ENCODE data around the gene SERPINA6.
"Not testable (repeated sequence)": the region's sequence is repeated elsewhere in the genome, so short reads cannot be mapped to it uniquely, and the experiment has no call there.

Gene SERPINA6

GRCh38 chr14:94346065-94346786 lies 23.1 kb upstream of the SERPINA6 start:
- not testable (repeated sequence) for H3K9ac ChIP-seq (ENCODE audit: low read length); H3K4me3 ChIP-seq (ENCODE audit: low read length); H3K36me3 ChIP-seq (ENCODE audit: control insufficient read depth, insufficient read depth, low read length); H3K27ac ChIP-seq (ENCODE audit: low read depth, low read length); H3K27me3 ChIP-seq (ENCODE audit: control insufficient read depth, insufficient read depth, low read length); H3K4me1 ChIP-seq (ENCODE audit: control insufficient read depth, insufficient read depth, low read length)

DNA sequence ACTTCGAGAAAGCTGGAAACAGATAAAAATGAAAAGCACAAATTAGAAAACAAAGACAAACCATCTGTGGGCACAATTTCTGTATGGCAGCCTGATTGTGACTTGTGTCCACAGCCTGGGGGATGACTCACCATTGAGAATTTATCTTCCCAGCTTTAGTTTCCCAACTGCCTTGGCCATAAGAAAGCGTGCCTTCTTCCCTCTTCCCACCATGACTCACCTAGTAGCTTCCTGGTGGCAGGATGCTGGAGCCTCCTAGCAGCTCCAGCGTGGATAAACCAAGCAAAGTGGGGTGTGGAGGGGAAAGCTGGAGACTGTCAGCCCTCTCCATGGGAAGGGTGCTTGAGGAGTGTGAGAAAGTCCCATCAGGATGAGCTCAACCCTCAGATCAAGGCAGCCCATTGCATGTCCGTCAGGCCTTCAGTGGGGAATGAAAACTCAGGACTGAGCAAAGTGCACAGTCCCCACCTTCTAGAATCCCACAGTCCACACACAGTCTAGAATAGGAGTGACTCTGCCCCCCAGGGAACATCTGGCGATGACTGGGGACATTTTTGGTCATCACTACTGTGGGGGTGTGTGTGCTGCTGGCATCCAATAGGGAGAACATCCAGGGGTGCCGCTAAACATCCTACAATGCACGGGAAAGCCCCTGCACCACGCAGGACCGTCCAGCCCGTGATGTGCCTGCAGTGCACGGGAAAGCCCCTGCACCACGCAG lies 22.4 kb upstream of the SERPINA6 start:
- no peaks in the 10 kb centered on the region for H3K4me1 ChIP-seq (ENCODE audit: control insufficient read depth, insufficient read depth, low read length)
- H3K27ac ChIP-seq (ENCODE audit: low read depth, low read length): no peak overlapping the region
- no peaks in the 10 kb centered on the region for H3K27me3 ChIP-seq (ENCODE audit: control insufficient read depth, insufficient read depth, low read length)
- H3K36me3 ChIP-seq (ENCODE audit: control insufficient read depth, insufficient read depth, low read length): no peaks in the 10 kb centered on the region
- H3K9ac ChIP-seq (ENCODE audit: low read length): no peak overlapping the region
- no peak overlapping the region for H3K4me3 ChIP-seq (ENCODE audit: low read length)

DNA sequence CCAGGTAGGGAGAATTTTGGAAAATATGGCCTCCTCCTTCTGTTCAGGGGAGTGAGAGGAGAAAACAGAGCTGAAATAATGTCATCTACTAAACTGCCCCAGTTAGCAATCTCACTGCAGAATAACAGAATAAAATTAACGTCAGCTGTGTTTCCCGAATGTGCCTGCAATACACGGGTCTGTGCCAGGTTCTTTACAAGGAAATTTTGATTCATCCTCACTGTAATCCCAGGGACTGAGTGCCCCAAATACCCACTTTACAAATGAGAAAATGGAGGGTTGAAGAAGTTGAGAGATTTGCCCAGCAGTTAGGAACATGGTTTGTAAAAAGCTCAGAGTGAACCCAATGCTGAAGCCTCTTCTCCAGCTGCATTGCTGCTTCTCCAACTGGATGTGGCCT lies 21.3 kb upstream of the SERPINA6 start:
- no peak overlapping the region for H3K4me3 ChIP-seq (ENCODE audit: low read length)
- no peak overlapping the region for H3K27ac ChIP-seq (ENCODE audit: low read depth, low read length)
- H3K36me3 ChIP-seq (ENCODE audit: control insufficient read depth, insufficient read depth, low read length): no peaks in the 10 kb centered on the region
- no peaks in the 10 kb centered on the region for H3K27me3 ChIP-seq (ENCODE audit: control insufficient read depth, insufficient read depth, low read length)
- no peak overlapping the region for H3K9ac ChIP-seq (ENCODE audit: low read length)
- H3K4me1 ChIP-seq (ENCODE audit: control insufficient read depth, insufficient read depth, low read length): no peaks in the 10 kb centered on the region

- H3K27me3 ChIP-seq (ENCODE audit: control insufficient read depth, insufficient read depth, low read length): no peaks in the 10 kb centered on the region
- no peak overlapping the region for H3K4me3 ChIP-seq (ENCODE audit: low read length)
- H3K9ac ChIP-seq (ENCODE audit: low read length): no peak overlapping the region
- H3K36me3 ChIP-seq (ENCODE audit: control insufficient read depth, insufficient read depth, low read length): no peaks in the 10 kb centered on the region
- no peak overlapping the region for H3K27ac ChIP-seq (ENCODE audit: low read depth, low read length)
- no peaks in the 10 kb centered on the region for H3K4me1 ChIP-seq (ENCODE audit: control insufficient read depth, insufficient read depth, low read length)
Observed at GRCh38 chr14:94343238-94344005, 20.3 kb upstream of the SERPINA6 start.

DNA sequence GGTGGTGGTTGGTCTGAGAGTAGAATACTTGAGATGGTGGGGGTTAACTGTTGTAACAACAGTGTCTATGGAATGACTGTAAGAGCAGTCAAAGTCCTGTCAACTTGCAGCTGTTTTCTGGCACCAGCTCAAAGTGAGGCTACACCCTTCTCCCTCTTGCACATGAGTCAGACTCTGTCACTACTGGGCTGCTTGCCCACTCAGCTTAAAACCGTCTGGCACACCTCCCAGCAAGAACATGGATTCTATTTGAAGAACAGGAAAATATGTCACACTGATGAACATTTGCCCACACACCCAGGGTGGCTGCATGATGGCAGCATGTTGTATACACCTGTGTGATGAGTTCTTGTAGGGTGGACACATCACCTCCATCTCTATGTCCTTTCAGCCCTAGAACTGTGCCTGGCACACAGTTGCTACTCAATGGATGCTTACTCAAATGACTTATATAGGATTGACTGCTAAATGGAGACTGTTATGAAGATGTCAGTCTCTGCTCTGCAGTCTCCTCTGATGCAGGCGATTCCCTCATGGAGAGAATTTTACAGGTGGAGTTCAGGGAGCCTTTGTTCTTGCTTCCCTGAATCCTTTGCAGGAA lies 19.3 kb upstream of the SERPINA6 start:
- H3K9ac ChIP-seq (ENCODE audit: low read length): no peak overlapping the region
- no peaks in the 10 kb centered on the region for H3K27me3 ChIP-seq (ENCODE audit: control insufficient read depth, insufficient read depth, low read length)
- no peak overlapping the region for H3K27ac ChIP-seq (ENCODE audit: low read depth, low read length)
- no peaks in the 10 kb centered on the region for H3K36me3 ChIP-seq (ENCODE audit: control insufficient read depth, insufficient read depth, low read length)
- H3K4me3 ChIP-seq (ENCODE audit: low read length): no peak overlapping the region
- no peaks in the 10 kb centered on the region for H3K4me1 ChIP-seq (ENCODE audit: control insufficient read depth, insufficient read depth, low read length)

- Histone ChIP-seq H3K4me1 (ENCODE audit: control insufficient read depth, insufficient read depth, low read length) (no peaks in the 10 kb centered on the region), H3K9ac (ENCODE audit: low read length) (no peak overlapping the region), H3K27me3 (ENCODE audit: control insufficient read depth, insufficient read depth, low read length) (no peaks in the 10 kb centered on the region), H3K4me3 (ENCODE audit: low read length) (no peak overlapping the region), H3K27ac (ENCODE audit: low read depth, low read length) (no peak overlapping the region), H3K36me3 (ENCODE audit: control insufficient read depth, insufficient read depth, low read length) (no peaks in the 10 kb centered on the region)
Observed at GRCh38 chr14:94341656-94342333, 18.7 kb upstream of the SERPINA6 start.

- Histone ChIP-seq H3K9ac (ENCODE audit: low read length) (no peak overlapping the region), H3K27ac (ENCODE audit: low read depth, low read length) (no peak overlapping the region), H3K4me3 (ENCODE audit: low read length) (no peak overlapping the region), H3K36me3 (ENCODE audit: control insufficient read depth, insufficient read depth, low read length) (no peaks in the 10 kb centered on the region), H3K27me3 (ENCODE audit: control insufficient read depth, insufficient read depth, low read length) (no peaks in the 10 kb centered on the region), H3K4me1 (ENCODE audit: control insufficient read depth, insufficient read depth, low read length) (no peaks in the 10 kb centered on the region)
Observed at GRCh38 chr14:94340533-94340932, 17.4 kb upstream of the SERPINA6 start.

- Histone ChIP-seq H3K36me3 (ENCODE audit: control insufficient read depth, insufficient read depth, low read length) (no peaks in the 10 kb centered on the region), H3K4me1 (ENCODE audit: control insufficient read depth, insufficient read depth, low read length) (no peaks in the 10 kb centered on the region), H3K9ac (ENCODE audit: low read length) (no peak overlapping the region), H3K27ac (ENCODE audit: low read depth, low read length) (no peak overlapping the region), H3K4me3 (ENCODE audit: low read length) (no peak overlapping the region), H3K27me3 (ENCODE audit: control insufficient read depth, insufficient read depth, low read length) (no peaks in the 10 kb centered on the region)
Observed at GRCh38 chr14:94338023-94338422, 14.9 kb upstream of the SERPINA6 start.

- Histone ChIP-seq H3K36me3 (ENCODE audit: control insufficient read depth, insufficient read depth, low read length) (no peaks in the 10 kb centered on the region), H3K4me3 (ENCODE audit: low read length) (no peak overlapping the region), H3K27ac (ENCODE audit: low read depth, low read length) (no peak overlapping the region), H3K27me3 (ENCODE audit: control insufficient read depth, insufficient read depth, low read length) (no peaks in the 10 kb centered on the region), H3K9ac (ENCODE audit: low read length) (no peak overlapping the region), H3K4me1 (ENCODE audit: control insufficient read depth, insufficient read depth, low read length) (no peaks in the 10 kb centered on the region)
Observed at GRCh38 chr14:94337274-94337673, 14.1 kb upstream of the SERPINA6 start.

- no peaks in the 10 kb centered on the region for H3K36me3 ChIP-seq (ENCODE audit: control insufficient read depth, insufficient read depth, low read length)
- no peak overlapping the region for H3K27ac ChIP-seq (ENCODE audit: low read depth, low read length)
- no peak overlapping the region for H3K4me3 ChIP-seq (ENCODE audit: low read length)
- no peaks in the 10 kb centered on the region for H3K4me1 ChIP-seq (ENCODE audit: control insufficient read depth, insufficient read depth, low read length)
- H3K27me3 ChIP-seq (ENCODE audit: control insufficient read depth, insufficient read depth, low read length): no peaks in the 10 kb centered on the region
- H3K9ac ChIP-seq (ENCODE audit: low read length): no peak overlapping the region
Observed at GRCh38 chr14:94334872-94335271, 11.7 kb upstream of the SERPINA6 start.

GRCh38 chr14:94332587-94332986 lies 9.5 kb upstream of the SERPINA6 start:
- no peaks in the 10 kb centered on the region for H3K36me3 ChIP-seq (ENCODE audit: control insufficient read depth, insufficient read depth, low read length)
- H3K4me1 ChIP-seq (ENCODE audit: control insufficient read depth, insufficient read depth, low read length): no peaks in the 10 kb centered on the region
- no peak overlapping the region for H3K4me3 ChIP-seq (ENCODE audit: low read length)
- no peak overlapping the region for H3K9ac ChIP-seq (ENCODE audit: low read length)
- no peaks in the 10 kb centered on the region for H3K27me3 ChIP-seq (ENCODE audit: control insufficient read depth, insufficient read depth, low read length)
- H3K27ac ChIP-seq (ENCODE audit: low read depth, low read length): no peak overlapping the region

DNA sequence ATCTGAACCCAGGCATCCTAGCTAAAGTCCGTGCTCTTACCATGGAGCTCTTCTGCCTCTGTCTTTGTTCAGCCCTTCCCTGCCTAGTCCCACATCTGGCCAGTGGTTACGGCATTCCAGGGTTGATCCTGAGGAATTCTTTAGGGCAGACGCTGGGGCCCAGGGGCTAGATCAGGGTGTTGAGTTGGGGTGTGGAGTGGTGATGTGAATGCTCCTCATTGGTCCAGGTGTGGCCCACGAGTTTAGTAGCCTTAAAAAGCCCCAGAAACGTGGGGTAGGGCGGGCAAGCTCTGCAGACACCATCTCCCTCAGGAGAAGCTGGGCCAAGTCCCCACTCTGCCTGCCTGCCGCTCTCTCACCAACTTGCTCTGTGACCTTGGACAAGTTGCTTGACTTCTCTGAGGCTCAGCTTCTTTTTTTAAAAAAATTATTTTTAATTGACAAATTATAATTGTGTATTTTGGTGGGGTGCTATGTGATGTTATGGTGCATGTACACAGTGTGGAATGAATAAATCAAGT lies 9.0 kb upstream of the SERPINA6 start:
- Histone ChIP-seq H3K9ac (ENCODE audit: low read length) (no peak overlapping the region), H3K4me1 (ENCODE audit: control insufficient read depth, insufficient read depth, low read length) (no peaks in the 10 kb centered on the region), H3K27ac (ENCODE audit: low read depth, low read length) (no peak overlapping the region), H3K27me3 (ENCODE audit: control insufficient read depth, insufficient read depth, low read length) (no peaks in the 10 kb centered on the region), H3K4me3 (ENCODE audit: low read length) (no peak overlapping the region), H3K36me3 (ENCODE audit: control insufficient read depth, insufficient read depth, low read length) (no peaks in the 10 kb centered on the region)

Data from rectal smooth muscle tissue (tissue), 1 donor.